ENCODE measurements around the gene ITPK1.

The ITPK1 gene

GRCh38 chr14:93015064-93015463 lies 100.7 kb downstream of the ITPK1 start:
- TF ChIP-seq CTCF (IDR thresholded peaks at IDR 0.05; ENCODE audit: insufficient read depth, low read depth, low read length, missing control alignments), result no peak
- no peak overlapping the region for H3K4me3 ChIP-seq (ENCODE audit: low read depth, low read length)
- DNase-seq (ENCODE audit: low read depth), result no peak

GRCh38 chr14:93014058-93015023 lies 101.4 kb downstream of the ITPK1 start:
- H3K4me3 ChIP-seq (ENCODE audit: low read depth, low read length), result no peak overlapping the region
- TF ChIP-seq CTCF (IDR thresholded peaks at IDR 0.05; ENCODE audit: insufficient read depth, low read depth, low read length, missing control alignments), result no peak
- DNase-seq (ENCODE audit: low read depth), result no peak

GRCh38 chr14:93012951-93013719 lies 102.6 kb downstream of the ITPK1 start:
- no peak overlapping the region for H3K4me3 ChIP-seq (ENCODE audit: low read depth, low read length)
- TF ChIP-seq CTCF (IDR thresholded peaks at IDR 0.05; ENCODE audit: insufficient read depth, low read depth, low read length, missing control alignments), result no peak
- DNase-seq (ENCODE audit: low read depth), result peak; percentile 19

GRCh38 chr14:93012506-93012905 lies 103.2 kb downstream of the ITPK1 start:
- DNase-seq (ENCODE audit: low read depth), result no peak
- no peak for TF ChIP-seq CTCF (IDR thresholded peaks at IDR 0.05; ENCODE audit: insufficient read depth, low read depth, low read length, missing control alignments)
- H3K4me3 ChIP-seq (ENCODE audit: low read depth, low read length), result no peak overlapping the region

- no peak for DNase-seq (ENCODE audit: low read depth)
- TF ChIP-seq CTCF (IDR thresholded peaks at IDR 0.05; ENCODE audit: insufficient read depth, low read depth, low read length, missing control alignments), result no peak
- H3K4me3 ChIP-seq (ENCODE audit: low read depth, low read length), result no peak overlapping the region
These were observed 103.9 kb downstream of the ITPK1 start for GRCh38 chr14:93011650-93012325.

- DNase-seq (ENCODE audit: low read depth), result no peak
- no peak for TF ChIP-seq CTCF (IDR thresholded peaks at IDR 0.05; ENCODE audit: insufficient read depth, low read depth, low read length, missing control alignments)
- no peak overlapping the region for H3K4me3 ChIP-seq (ENCODE audit: low read depth, low read length)
These were observed 104.6 kb downstream of the ITPK1 start for GRCh38 chr14:93011141-93011529.

Measured in GM12865 (cell line).